WTC11 (cell line): ENCODE data around the gene PAM. TPM values are rescaled to one million over a fixed set of nuclear protein-coding genes. Genes with fewer than 3 reads are reported as not detected.

Source experiments
- ATAC-seq: fragments of 200-7000 bp; cut with Tn5 transposase; 2 replicates; pipeline ENCODE4 v1.10.0; 2021; ENCODE audit warnings: mild to moderate bottlenecking, moderate library complexity
- CTCF ChIA-PET: fragments of 300-600 bp; sonication (Branson Sonifier 250); formaldehyde crosslinking; loops from one replicate; lab custom pipeline; 2021; ENCODE audit warnings: antibody characterized with exemption; lab: Charles Lee
- POLR2A ChIA-PET: fragments of 350-600 bp; sonication (Branson Sonifier 250); formaldehyde crosslinking; loops from one replicate; lab custom pipeline; 2021; ENCODE audit warnings: antibody characterized with exemption; lab: Charles Lee
- DNase-seq: peaks from one replicate; pipeline ENCODE4 v3.0.0; 2021; ENCODE audit warnings: low spot score
- H3K27ac Mint-ChIP-seq: 2 replicates; pipeline ENCODE4 v1.8.0; 2021; ENCODE audit warnings: mixed read lengths
- H3K27me3 Mint-ChIP-seq: 2 replicates; pipeline ENCODE4 v1.8.0; 2021; ENCODE audit warnings: low read depth, mild to moderate bottlenecking, moderate library complexity, mixed read lengths
- H3K36me3 Mint-ChIP-seq: 2 replicates; pipeline ENCODE4 v1.8.0; 2021; ENCODE audit warnings: mixed read lengths
- H3K4me1 Mint-ChIP-seq: 2 replicates; pipeline ENCODE4 v1.8.0; 2022; ENCODE audit warnings: mixed read lengths
- H3K4me3 Mint-ChIP-seq: 2 replicates; pipeline ENCODE4 v1.8.0; 2021; ENCODE audit warnings: mild to moderate bottlenecking, moderate library complexity, mixed read lengths
- H3K9me3 Mint-ChIP-seq: 2 replicates; pipeline ENCODE4 v1.8.0; 2021; ENCODE audit warnings: mixed read lengths
- CREB1 ChIP-seq: sonication (generic); formaldehyde crosslinking; IDR thresholded peaks from 2 replicates; pipeline ENCODE4 v1.8.0; 2023; ENCODE audit warnings: mild to moderate bottlenecking, missing genetic modification reagents
- CREM ChIP-seq: sonication (generic); formaldehyde crosslinking; IDR thresholded peaks from 2 replicates; pipeline ENCODE4 v1.8.1; 2022; ENCODE audit warnings: mild to moderate bottlenecking, missing genetic modification reagents, moderate library complexity
- FOXK1 ChIP-seq: sonication (generic); formaldehyde crosslinking; IDR thresholded peaks from 2 replicates; pipeline ENCODE4 v1.8.0; 2022; ENCODE audit warnings: mild to moderate bottlenecking, moderate library complexity, missing genetic modification reagents
- GABPB1 ChIP-seq: sonication (generic); formaldehyde crosslinking; IDR thresholded peaks from 2 replicates; pipeline ENCODE4 v1.8.1; 2023; ENCODE audit warnings: mild to moderate bottlenecking, missing genetic modification reagents
- NFE2L1 ChIP-seq: sonication (generic); formaldehyde crosslinking; IDR thresholded peaks from 2 replicates; pipeline ENCODE4 v1.8.1; 2023; ENCODE audit warnings: missing genetic modification reagents
- SMAD3 ChIP-seq: sonication (generic); formaldehyde crosslinking; IDR thresholded peaks from 2 replicates; pipeline ENCODE4 v1.8.0; 2022; ENCODE audit warnings: missing genetic modification reagents, mild to moderate bottlenecking, borderline replicate concordance
- SP1 ChIP-seq: sonication (generic); formaldehyde crosslinking; conservative IDR thresholded peaks from 2 replicates; pipeline ENCODE4 v1.8.1; 2022; ENCODE audit warnings: missing genetic modification reagents
- TCF7 ChIP-seq: sonication (generic); formaldehyde crosslinking; IDR thresholded peaks from 2 replicates; pipeline ENCODE4 v1.8.0; 2022; ENCODE audit warnings: mild to moderate bottlenecking, low read depth, missing genetic modification reagents, moderate library complexity
- TEAD1 ChIP-seq: sonication (generic); formaldehyde crosslinking; IDR thresholded peaks from 2 replicates; pipeline ENCODE4 v1.8.0; 2022; ENCODE audit warnings: mild to moderate bottlenecking, missing genetic modification reagents
- total RNA-seq: library from RNA; stranded (reverse); gene quantifications from 3 replicates; pipeline ENCODE4 v1.2.3, GENCODE V29; 2021
- TF ChIP-seq, protein P1 (sequence below): sonication (generic); formaldehyde crosslinking; IDR thresholded peaks from 2 replicates; pipeline ENCODE4 v1.8.1; 2022; ENCODE audit warnings: low read depth, missing genetic modification reagents, borderline replicate concordance
- TF ChIP-seq, protein P2 (sequence below): fragments of 250-450 bp; sonication (Bioruptor Pico); IDR thresholded peaks from 2 replicates; pipeline ENCODE4 v1.9.0; 2021; ENCODE audit warnings: mild to moderate bottlenecking
- TF ChIP-seq, protein P3 (sequence below): fragments of 250-450 bp; sonication (Bioruptor Pico); IDR thresholded peaks from 2 replicates; pipeline ENCODE4 v1.9.0; 2021; ENCODE audit warnings: mild to moderate bottlenecking
- TF ChIP-seq, protein P4 (sequence below): fragments of 250-450 bp; sonication (Bioruptor Pico); conservative IDR thresholded peaks from 2 replicates; pipeline ENCODE4 v1.9.0; 2021; ENCODE audit warnings: mild to moderate bottlenecking
- TF ChIP-seq, protein P5 (sequence below): sonication (generic); formaldehyde crosslinking; IDR thresholded peaks from 2 replicates; pipeline ENCODE4 v1.8.1; 2023; ENCODE audit warnings: mild to moderate bottlenecking, missing genetic modification reagents
- TF ChIP-seq, protein P6 (sequence below): sonication (generic); formaldehyde crosslinking; IDR thresholded peaks from 2 replicates; pipeline ENCODE4 v1.8.1; 2023; ENCODE audit warnings: mild to moderate bottlenecking, moderate library complexity, missing genetic modification reagents
- TF ChIP-seq, protein P7 (sequence below): sonication (generic); formaldehyde crosslinking; IDR thresholded peaks from 2 replicates; pipeline ENCODE4 v1.8.0; 2022; ENCODE audit warnings: mild to moderate bottlenecking, missing genetic modification reagents

The PAM gene
- total RNA-seq, 1 experiment from 2014 or later: 52.3 TPM

DNA sequence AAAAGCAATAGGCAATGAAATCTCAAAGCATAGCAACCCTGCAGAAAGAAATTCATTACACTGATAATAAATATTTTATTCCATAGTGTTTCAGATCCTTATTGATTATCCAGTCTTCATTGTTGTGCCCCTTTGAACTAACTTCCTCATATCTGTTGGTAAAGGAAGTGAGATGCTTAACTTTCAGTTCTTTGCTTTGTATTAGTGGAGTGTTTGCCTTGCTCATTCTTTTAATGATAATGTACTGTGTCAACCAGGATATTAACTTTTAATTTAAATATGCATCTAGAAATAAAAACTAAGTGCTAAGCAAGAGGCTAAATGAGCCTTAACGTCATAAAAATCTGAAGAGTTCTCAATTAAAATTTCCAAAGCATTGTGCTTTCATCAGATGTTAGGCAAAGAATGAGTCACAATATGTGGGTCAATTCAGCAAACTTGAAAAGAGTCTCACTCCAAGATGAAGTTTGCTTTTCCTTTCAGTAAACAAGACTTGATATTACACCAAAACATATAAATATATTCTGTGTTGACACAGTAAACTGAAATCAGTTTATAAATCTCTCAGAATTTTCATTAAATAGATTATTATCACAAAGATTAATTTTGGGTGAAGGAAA lies 258.9 kb downstream of the PAM start (continued):
- no peak for TF ChIP-seq CREB1
- TF ChIP-seq, protein P1, sequence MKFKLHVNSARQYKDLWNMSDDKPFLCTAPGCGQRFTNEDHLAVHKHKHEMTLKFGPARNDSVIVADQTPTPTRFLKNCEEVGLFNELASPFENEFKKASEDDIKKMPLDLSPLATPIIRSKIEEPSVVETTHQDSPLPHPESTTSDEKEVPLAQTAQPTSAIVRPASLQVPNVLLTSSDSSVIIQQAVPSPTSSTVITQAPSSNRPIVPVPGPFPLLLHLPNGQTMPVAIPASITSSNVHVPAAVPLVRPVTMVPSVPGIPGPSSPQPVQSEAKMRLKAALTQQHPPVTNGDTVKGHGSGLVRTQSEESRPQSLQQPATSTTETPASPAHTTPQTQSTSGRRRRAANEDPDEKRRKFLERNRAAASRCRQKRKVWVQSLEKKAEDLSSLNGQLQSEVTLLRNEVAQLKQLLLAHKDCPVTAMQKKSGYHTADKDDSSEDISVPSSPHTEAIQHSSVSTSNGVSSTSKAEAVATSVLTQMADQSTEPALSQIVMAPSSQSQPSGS: no peak
- TF ChIP-seq, all 79 proteins: peak for 0

DNA sequence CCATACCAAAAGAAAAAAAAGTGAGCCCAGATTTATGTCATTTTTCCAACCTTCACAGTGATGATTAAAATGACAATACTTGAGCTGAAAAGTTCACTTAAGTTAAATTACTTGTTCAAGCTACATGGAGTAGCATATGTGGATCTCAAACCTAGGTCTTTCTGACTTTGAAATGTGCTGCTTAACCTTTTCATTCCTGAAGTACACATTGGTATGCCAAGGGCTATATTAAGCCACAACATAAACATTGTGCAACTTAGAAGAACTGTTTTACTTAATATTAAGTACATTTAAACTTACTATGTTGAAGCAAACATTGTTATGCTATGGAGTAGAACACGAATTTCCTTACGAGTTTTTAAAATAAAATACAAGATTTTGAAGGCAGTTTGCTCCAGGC lies 259.9 kb downstream of the PAM start:
- H3K4me1 Mint-ChIP-seq: peaks cover 10% of the 10 kb centered on the region
- H3K27ac Mint-ChIP-seq: no peak overlapping the region
- DNase-seq (no peak), ATAC-seq (no peak)
- POLR2A ChIA-PET: no interaction called here
- no peak overlapping the region for H3K4me3 Mint-ChIP-seq
- CTCF ChIA-PET: no interaction called here
- H3K27me3 Mint-ChIP-seq: no peaks in the 10 kb centered on the region; the same call in 1 of the 2 replicates
- H3K9me3 Mint-ChIP-seq: peaks cover 12% of the 10 kb centered on the region
- TF ChIP-seq CREM (CRISPR knock-in tag): no peak
- TF ChIP-seq, all 79 proteins: peak for 0
- peaks cover 11% of the 10 kb centered on the region for H3K36me3 Mint-ChIP-seq

DNA sequence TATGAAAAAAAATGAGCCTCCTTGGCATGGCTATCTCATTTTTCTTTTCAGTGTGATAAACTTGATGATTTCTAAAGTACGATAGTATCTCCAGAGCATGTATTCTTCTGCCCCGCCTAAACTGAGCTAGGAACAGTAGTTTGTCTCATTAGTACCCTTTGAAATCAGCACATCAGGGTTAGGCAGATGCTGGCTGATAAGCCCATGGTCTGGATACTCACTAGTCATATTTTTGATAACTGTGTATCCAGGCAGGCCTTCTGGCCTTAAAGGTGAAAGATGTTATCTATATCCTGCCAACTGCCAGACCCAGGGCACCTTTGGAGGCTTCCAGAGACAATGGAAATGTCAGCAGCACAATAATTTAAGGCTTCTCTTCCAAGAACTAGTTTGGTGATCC lies 261.1 kb downstream of the PAM start:
- peaks cover 12% of the 10 kb centered on the region for H3K9me3 Mint-ChIP-seq
- POLR2A ChIA-PET: no interaction called here
- CTCF ChIA-PET: no interaction called here

More for the DNA sequence above, 261.1 kb downstream of the PAM start:
- DNase-seq (no peak), ATAC-seq (no peak)
- Mint-ChIP-seq H3K4me3 (no peak overlapping the region), H3K27ac (no peak overlapping the region), H3K4me1 (peaks cover 10% of the 10 kb centered on the region), H3K27me3 (no peaks in the 10 kb centered on the region; the same call in 1 of the 2 replicates), H3K36me3 (peaks cover 11% of the 10 kb centered on the region)
- TF ChIP-seq, protein P2, sequence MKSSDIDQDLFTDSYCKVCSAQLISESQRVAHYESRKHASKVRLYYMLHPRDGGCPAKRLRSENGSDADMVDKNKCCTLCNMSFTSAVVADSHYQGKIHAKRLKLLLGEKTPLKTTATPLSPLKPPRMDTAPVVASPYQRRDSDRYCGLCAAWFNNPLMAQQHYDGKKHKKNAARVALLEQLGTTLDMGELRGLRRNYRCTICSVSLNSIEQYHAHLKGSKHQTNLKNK (CRISPR knock-in tag): no peak
- TF ChIP-seq GABPB1 (CRISPR knock-in tag) (no peak), SMAD3 (no peak), TEAD1 (CRISPR knock-in tag) (no peak), NFE2L1 (no peak), SP1 (no peak), FOXK1 (no peak), TCF7 (no peak)
- TF ChIP-seq, protein P3, sequence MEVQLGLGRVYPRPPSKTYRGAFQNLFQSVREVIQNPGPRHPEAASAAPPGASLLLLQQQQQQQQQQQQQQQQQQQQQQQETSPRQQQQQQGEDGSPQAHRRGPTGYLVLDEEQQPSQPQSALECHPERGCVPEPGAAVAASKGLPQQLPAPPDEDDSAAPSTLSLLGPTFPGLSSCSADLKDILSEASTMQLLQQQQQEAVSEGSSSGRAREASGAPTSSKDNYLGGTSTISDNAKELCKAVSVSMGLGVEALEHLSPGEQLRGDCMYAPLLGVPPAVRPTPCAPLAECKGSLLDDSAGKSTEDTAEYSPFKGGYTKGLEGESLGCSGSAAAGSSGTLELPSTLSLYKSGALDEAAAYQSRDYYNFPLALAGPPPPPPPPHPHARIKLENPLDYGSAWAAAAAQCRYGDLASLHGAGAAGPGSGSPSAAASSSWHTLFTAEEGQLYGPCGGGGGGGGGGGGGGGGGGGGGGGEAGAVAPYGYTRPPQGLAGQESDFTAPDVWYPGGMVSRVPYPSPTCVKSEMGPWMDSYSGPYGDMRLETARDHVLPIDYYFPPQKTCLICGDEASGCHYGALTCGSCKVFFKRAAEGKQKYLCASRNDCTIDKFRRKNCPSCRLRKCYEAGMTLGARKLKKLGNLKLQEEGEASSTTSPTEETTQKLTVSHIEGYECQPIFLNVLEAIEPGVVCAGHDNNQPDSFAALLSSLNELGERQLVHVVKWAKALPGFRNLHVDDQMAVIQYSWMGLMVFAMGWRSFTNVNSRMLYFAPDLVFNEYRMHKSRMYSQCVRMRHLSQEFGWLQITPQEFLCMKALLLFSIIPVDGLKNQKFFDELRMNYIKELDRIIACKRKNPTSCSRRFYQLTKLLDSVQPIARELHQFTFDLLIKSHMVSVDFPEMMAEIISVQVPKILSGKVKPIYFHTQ (CRISPR knock-in tag): no peak
- TF ChIP-seq, protein P4, sequence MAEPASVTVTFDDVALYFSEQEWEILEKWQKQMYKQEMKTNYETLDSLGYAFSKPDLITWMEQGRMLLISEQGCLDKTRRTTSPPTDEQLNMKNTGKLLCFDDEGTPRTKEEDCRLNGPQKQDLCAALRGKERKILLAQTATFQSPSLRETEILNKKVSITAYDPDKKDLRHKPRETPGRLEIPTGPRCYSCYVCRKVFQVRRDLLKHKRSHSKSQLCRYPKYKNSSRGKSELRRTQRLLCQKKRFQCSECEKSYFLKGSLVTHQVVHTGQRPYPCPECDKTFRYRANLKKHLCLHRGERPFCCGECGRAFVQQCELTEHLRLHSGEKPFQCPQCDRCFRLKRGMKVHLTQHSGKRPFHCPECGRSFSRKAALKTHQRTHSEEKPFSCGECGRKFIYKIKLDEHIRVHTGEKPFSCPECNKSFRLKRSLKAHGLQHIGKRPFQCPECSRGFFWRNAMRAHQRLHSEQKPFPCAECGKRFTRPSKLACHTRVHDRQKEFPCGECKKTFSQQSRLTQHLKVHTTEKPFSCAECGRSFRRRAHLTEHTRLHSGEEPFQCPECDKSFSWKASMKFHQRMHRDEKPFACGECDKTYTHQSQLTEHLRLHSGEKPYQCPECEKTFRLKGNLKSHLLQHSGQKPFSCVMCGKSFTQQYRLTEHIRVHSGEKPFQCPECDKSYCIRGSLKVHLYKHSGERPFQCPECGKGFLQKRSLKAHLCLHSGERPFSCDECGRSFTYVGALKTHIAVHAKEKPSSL (CRISPR knock-in tag): no peak
- TF ChIP-seq, protein P5, sequence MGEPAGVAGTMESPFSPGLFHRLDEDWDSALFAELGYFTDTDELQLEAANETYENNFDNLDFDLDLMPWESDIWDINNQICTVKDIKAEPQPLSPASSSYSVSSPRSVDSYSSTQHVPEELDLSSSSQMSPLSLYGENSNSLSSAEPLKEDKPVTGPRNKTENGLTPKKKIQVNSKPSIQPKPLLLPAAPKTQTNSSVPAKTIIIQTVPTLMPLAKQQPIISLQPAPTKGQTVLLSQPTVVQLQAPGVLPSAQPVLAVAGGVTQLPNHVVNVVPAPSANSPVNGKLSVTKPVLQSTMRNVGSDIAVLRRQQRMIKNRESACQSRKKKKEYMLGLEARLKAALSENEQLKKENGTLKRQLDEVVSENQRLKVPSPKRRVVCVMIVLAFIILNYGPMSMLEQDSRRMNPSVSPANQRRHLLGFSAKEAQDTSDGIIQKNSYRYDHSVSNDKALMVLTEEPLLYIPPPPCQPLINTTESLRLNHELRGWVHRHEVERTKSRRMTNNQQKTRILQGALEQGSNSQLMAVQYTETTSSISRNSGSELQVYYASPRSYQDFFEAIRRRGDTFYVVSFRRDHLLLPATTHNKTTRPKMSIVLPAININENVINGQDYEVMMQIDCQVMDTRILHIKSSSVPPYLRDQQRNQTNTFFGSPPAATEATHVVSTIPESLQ: no peak
- TF ChIP-seq, protein P6, sequence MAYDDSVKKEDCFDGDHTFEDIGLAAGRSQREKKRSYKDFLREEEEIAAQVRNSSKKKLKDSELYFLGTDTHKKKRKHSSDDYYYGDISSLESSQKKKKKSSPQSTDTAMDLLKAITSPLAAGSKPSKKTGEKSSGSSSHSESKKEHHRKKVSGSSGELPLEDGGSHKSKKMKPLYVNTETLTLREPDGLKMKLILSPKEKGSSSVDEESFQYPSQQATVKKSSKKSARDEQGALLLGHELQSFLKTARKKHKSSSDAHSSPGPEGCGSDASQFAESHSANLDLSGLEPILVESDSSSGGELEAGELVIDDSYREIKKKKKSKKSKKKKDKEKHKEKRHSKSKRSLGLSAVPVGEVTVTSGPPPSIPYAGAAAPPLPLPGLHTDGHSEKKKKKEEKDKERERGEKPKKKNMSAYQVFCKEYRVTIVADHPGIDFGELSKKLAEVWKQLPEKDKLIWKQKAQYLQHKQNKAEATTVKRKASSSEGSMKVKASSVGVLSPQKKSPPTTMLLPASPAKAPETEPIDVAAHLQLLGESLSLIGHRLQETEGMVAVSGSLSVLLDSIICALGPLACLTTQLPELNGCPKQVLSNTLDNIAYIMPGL: no peak
- TF ChIP-seq, protein P7, sequence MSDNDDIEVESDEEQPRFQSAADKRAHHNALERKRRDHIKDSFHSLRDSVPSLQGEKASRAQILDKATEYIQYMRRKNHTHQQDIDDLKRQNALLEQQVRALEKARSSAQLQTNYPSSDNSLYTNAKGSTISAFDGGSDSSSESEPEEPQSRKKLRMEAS (CRISPR knock-in tag): no peak
